HepG2 (cell line): Measurements from ENCODE around the gene ALDH1A2.

Source experiments
- RFX1 ChIP-seq: fragments of 450-650 bp; IDR thresholded peaks from 2 replicates; pipeline ENCODE4 v1.6.1; 2017
- TF ChIP-seq, protein P1 (sequence below): fragments of 450-650 bp; IDR thresholded peaks from 2 replicates; pipeline ENCODE4 v1.6.1; 2017; ENCODE audit warnings: mild to moderate bottlenecking
- TF ChIP-seq, protein P2 (sequence below): sonication (generic); formaldehyde crosslinking; IDR thresholded peaks from 2 replicates; pipeline ENCODE4 v1.5.0; 2020; ENCODE audit warnings: mild to moderate bottlenecking, missing genetic modification reagents, moderate library complexity
- TF ChIP-seq, protein P3 (sequence below): sonication (generic); formaldehyde crosslinking; IDR thresholded peaks from 2 replicates; pipeline ENCODE4 v1.4.0; 2020; ENCODE audit warnings: missing genetic modification reagents, mild to moderate bottlenecking, borderline replicate concordance

DNA sequence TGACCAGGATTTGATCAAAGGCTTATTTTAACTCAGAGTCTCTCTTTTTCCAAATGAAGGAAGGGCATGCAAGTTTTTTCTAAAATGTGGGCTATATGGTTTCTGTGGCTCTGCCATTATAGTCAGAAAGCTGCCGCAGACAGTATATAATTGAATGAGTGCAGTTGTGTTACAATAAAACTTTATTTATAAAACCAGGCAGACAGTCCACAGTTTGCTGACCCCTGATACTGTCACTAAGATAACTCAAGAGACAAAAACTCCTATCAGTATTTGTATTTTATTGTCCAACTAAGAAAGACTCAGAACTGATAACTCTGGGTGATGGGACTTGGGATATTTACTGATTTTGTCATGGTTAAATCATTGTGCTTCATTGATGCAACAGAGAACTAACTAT lies 4.9 kb downstream of the ALDH1A2 start:
- TF ChIP-seq, protein P1, sequence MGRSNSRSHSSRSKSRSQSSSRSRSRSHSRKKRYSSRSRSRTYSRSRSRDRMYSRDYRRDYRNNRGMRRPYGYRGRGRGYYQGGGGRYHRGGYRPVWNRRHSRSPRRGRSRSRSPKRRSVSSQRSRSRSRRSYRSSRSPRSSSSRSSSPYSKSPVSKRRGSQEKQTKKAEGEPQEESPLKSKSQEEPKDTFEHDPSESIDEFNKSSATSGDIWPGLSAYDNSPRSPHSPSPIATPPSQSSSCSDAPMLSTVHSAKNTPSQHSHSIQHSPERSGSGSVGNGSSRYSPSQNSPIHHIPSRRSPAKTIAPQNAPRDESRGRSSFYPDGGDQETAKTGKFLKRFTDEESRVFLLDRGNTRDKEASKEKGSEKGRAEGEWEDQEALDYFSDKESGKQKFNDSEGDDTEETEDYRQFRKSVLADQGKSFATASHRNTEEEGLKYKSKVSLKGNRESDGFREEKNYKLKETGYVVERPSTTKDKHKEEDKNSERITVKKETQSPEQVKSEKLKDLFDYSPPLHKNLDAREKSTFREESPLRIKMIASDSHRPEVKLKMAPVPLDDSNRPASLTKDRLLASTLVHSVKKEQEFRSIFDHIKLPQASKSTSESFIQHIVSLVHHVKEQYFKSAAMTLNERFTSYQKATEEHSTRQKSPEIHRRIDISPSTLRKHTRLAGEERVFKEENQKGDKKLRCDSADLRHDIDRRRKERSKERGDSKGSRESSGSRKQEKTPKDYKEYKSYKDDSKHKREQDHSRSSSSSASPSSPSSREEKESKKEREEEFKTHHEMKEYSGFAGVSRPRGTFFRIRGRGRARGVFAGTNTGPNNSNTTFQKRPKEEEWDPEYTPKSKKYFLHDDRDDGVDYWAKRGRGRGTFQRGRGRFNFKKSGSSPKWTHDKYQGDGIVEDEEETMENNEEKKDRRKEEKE: no peak
- TF ChIP-seq, protein P2, sequence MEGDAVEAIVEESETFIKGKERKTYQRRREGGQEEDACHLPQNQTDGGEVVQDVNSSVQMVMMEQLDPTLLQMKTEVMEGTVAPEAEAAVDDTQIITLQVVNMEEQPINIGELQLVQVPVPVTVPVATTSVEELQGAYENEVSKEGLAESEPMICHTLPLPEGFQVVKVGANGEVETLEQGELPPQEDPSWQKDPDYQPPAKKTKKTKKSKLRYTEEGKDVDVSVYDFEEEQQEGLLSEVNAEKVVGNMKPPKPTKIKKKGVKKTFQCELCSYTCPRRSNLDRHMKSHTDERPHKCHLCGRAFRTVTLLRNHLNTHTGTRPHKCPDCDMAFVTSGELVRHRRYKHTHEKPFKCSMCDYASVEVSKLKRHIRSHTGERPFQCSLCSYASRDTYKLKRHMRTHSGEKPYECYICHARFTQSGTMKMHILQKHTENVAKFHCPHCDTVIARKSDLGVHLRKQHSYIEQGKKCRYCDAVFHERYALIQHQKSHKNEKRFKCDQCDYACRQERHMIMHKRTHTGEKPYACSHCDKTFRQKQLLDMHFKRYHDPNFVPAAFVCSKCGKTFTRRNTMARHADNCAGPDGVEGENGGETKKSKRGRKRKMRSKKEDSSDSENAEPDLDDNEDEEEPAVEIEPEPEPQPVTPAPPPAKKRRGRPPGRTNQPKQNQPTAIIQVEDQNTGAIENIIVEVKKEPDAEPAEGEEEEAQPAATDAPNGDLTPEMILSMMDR (CRISPR knock-in tag): no peak
- TF ChIP-seq, protein P3, sequence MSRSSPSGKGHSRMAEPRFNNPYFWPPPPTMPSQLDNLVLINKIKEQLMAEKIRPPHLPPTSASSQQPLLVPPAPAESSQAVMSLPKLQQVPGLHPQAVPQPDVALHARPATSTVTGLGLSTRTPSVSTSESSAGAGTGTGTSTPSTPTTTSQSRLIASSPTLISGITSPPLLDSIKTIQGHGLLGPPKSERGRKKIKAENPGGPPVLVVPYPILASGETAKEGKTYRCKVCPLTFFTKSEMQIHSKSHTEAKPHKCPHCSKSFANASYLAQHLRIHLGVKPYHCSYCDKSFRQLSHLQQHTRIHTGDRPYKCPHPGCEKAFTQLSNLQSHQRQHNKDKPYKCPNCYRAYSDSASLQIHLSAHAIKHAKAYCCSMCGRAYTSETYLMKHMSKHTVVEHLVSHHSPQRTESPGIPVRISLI (CRISPR knock-in tag): no peak
- TF ChIP-seq RFX1: no peak
